Endothelial cell of umbilical vein (primary cell): Measurements from ENCODE around the gene GLRX2. TPM values are rescaled to one million over a fixed set of nuclear protein-coding genes. Genes with fewer than 3 reads are reported as not detected.

Source experiments
- BruUV-seq: library from RNA; stranded (reverse); fragments of 400-500 nt; replicated peaks from 2 replicates; lab custom pipeline; 2021; lab: Mats Ljungman, UMichigan
- CTCF ChIA-PET: fragments of 300-600, 350-600 bp; sonication (Branson Sonifier 250); formaldehyde crosslinking; loops from one replicate; lab custom pipeline; 2021; ENCODE audit warnings: antibody characterized with exemption, inconsistent platforms; lab: Charles Lee
- POLR2A ChIA-PET: fragments of 300-600, 350-600 bp; sonication (Branson Sonifier 250); formaldehyde crosslinking; loops from one replicate; lab custom pipeline; 2021; ENCODE audit warnings: antibody characterized with exemption, inconsistent platforms; lab: Charles Lee
- DNase-seq: peaks from one replicate; pipeline ENCODE4 v3.0.0-alpha.2; 2011; ENCODE audit warnings: low read depth, low spot score
- FAIRE-seq: peaks from 2 replicates; lab custom pipeline; 2011; peaks lifted over from hg19 to GRCh38; lab: Jason Lieb, UNC
- H2AFZ ChIP-seq: 2 replicates; pipeline ENCODE4 v1.6.0; 2012; ENCODE audit warnings: low read depth, low read length, control low read depth, inconsistent platforms
- H3K27ac ChIP-seq: 2 replicates; pipeline ENCODE4 v1.5.1; 2011; ENCODE audit warnings: low read depth, mild to moderate bottlenecking, control low read depth, low read length, moderate library complexity; ENCODE audit not compliant: insufficient read depth
- H3K27me3 ChIP-seq, 2 experiments: 2 replicates each; pipeline versions ENCODE4 v1.6.0 to v1.6.1; 2011; ENCODE audit warnings: low read length in 2 of 2, mixed read lengths in 1 of 2; ENCODE audit not compliant: control insufficient read depth in 2 of 2, insufficient read depth in 2 of 2
- H3K36me3 ChIP-seq, 2 experiments: 2 replicates in 1 of 2; 3 replicates in 1 of 2; pipeline ENCODE4 v1.5.1; 2011; ENCODE audit warnings: low read length in 2 of 2, mild to moderate bottlenecking in 1 of 2, moderate library complexity in 1 of 2; ENCODE audit not compliant: control insufficient read depth in 2 of 2, insufficient read depth in 2 of 2; ENCODE audit errors: extremely low read depth in 1 of 2
- H3K4me1 ChIP-seq: 3 replicates; pipeline ENCODE4 v1.5.1; 2011; ENCODE audit warnings: mild to moderate bottlenecking, low read length; ENCODE audit not compliant: control insufficient read depth, insufficient read depth; ENCODE audit errors: extremely low read depth
- H3K4me2 ChIP-seq: 2 replicates; pipeline ENCODE4 v1.6.1; 2011; ENCODE audit warnings: low read length, control low read depth, mixed read lengths; ENCODE audit not compliant: insufficient read depth
- H3K4me3 ChIP-seq, 3 experiments: fragments of 200-600 bp in 1 of 3; sonication (generic), shearing (Covaris generic) in 1 of 3; replicated peaks in 1 of 3; 2 replicates each; pipeline ENCODE4 v1.5.1; 2011 to 2016; ENCODE audit warnings: control low read depth in 3 of 3, low read length in 3 of 3, mild to moderate bottlenecking in 2 of 3, inconsistent platforms in 1 of 3, low read depth in 1 of 3, moderate library complexity in 1 of 3; ENCODE audit not compliant: insufficient read depth in 1 of 3
- H3K79me2 ChIP-seq: 2 replicates; pipeline ENCODE4 v1.6.0; 2012; ENCODE audit warnings: low read length, inconsistent platforms; ENCODE audit not compliant: control insufficient read depth, insufficient read depth
- H3K9ac ChIP-seq: replicated peaks from 2 replicates; pipeline ENCODE3; 2011; ENCODE audit warnings: low read length, control low read depth; ENCODE audit not compliant: insufficient read depth; ENCODE audit errors: extremely low read depth
- H3K9me1 ChIP-seq: replicated peaks from 3 replicates; pipeline ENCODE4 v1.6.0; 2011; ENCODE audit warnings: mild to moderate bottlenecking, low read length; ENCODE audit not compliant: control insufficient read depth, insufficient read depth; ENCODE audit errors: extremely low read depth
- H3K9me3 ChIP-seq: replicated peaks from 2 replicates; pipeline ENCODE4 v1.5.1; 2012; ENCODE audit warnings: low read length, inconsistent platforms; ENCODE audit not compliant: control insufficient read depth, insufficient read depth
- H4K20me1 ChIP-seq: replicated peaks from 2 replicates; pipeline ENCODE3; 2011; ENCODE audit warnings: mild to moderate bottlenecking, low read length; ENCODE audit not compliant: control insufficient read depth, insufficient read depth; ENCODE audit errors: extremely low read depth
- EZH2 ChIP-seq: IDR thresholded peaks from 2 replicates; pipeline ENCODE4 v1.6.1; 2012; ENCODE audit warnings: borderline replicate concordance, low read depth, mild to moderate bottlenecking, moderate library complexity, low read length, inconsistent platforms; ENCODE audit not compliant: severe bottlenecking
- FOS ChIP-seq: IDR thresholded peaks from 2 replicates; pipeline ENCODE4 v1.6.1; 2011; ENCODE audit warnings: mild to moderate bottlenecking, low read length, moderate library complexity, borderline replicate concordance; ENCODE audit not compliant: insufficient read depth
- GATA2 ChIP-seq: IDR thresholded peaks from 2 replicates; pipeline ENCODE4 v1.7.0; 2011; ENCODE audit warnings: low read depth, mild to moderate bottlenecking, moderate library complexity, mixed read lengths, low read length; ENCODE audit not compliant: insufficient read length, insufficient read depth
- JUN ChIP-seq: IDR thresholded peaks from 2 replicates; pipeline ENCODE4 v1.6.1; 2011; ENCODE audit warnings: borderline replicate concordance, low read depth; ENCODE audit not compliant: insufficient read length, insufficient read depth
- MYC ChIP-seq: IDR thresholded peaks from one replicate; pipeline ENCODE4 v1.6.1; 2011; ENCODE audit warnings: mild to moderate bottlenecking, low read depth, low read length
- POLR2A ChIP-seq: IDR thresholded peaks from 2 replicates; pipeline ENCODE4 v1.6.1; 2012; ENCODE audit warnings: low read depth, mild to moderate bottlenecking, control low read depth, low read length
- POLR2AphosphoS5 ChIP-seq: IDR thresholded peaks from 2 replicates; pipeline ENCODE4 v1.6.1; 2012; ENCODE audit warnings: low read depth, mild to moderate bottlenecking, control low read depth, low read length, moderate library complexity; ENCODE audit not compliant: insufficient read depth
- dilution Hi-C: fragments of 300-500 bp; cut with MboI; formaldehyde crosslinking; loops from one replicate; pipeline ENCODE4 v1.15.0; 2019; ENCODE audit warnings: low sequenced_read_pairs; ENCODE audit not compliant: extremely low pct_ligation_motif_present
- intact Hi-C: fragments of 100-400 bp; cut with micrococcal nuclease; formaldehyde crosslinking; loops from one replicate; pipeline ENCODE4 v1.10.0; 2022
- polyA plus RNA-seq, 4 experiments: library from polyadenylated mRNA; depleted of rRNA in 3 of 4; stranded (reverse) in 3 of 4; unstranded in 1 of 4; fragments of >200 nt; gene quantifications; 2 replicates each; pipeline versions ENCODE4 v1.2.1 to v1.2.3, GENCODE V29; 2011 to 2012; ENCODE audit warnings: missing spikeins in 1 of 4
- total RNA-seq: library from RNA; stranded (reverse); gene quantifications from 2 replicates; pipeline ENCODE4 v1.2.3, GENCODE V29; 2021
- TF ChIP-seq, protein P1 (sequence below): IDR thresholded peaks from 2 replicates; pipeline ENCODE4 v1.6.1; 2011; ENCODE audit not compliant: insufficient read depth, insufficient read length
- TF ChIP-seq, protein P2 (sequence below), 2 donors: IDR thresholded peaks; 1 replicate in 1 of 2; 2 replicates in 1 of 2; pipeline ENCODE4 v1.5.1; 2011; ENCODE audit warnings: low read length in 2 of 2, mild to moderate bottlenecking in 2 of 2, moderate library complexity in 2 of 2, control low read depth in 1 of 2, inconsistent platforms in 1 of 2, low read depth in 1 of 2; ENCODE audit not compliant: insufficient read depth in 1 of 2; ENCODE audit errors: extremely low read depth in 1 of 2

The GLRX2 gene
- total and polyA plus RNA-seq, 2 donors (not counting 3 experiments of a cell fraction or from before 2014, with no cell fraction given), result 13.1 to 21.5 TPM

DNA sequence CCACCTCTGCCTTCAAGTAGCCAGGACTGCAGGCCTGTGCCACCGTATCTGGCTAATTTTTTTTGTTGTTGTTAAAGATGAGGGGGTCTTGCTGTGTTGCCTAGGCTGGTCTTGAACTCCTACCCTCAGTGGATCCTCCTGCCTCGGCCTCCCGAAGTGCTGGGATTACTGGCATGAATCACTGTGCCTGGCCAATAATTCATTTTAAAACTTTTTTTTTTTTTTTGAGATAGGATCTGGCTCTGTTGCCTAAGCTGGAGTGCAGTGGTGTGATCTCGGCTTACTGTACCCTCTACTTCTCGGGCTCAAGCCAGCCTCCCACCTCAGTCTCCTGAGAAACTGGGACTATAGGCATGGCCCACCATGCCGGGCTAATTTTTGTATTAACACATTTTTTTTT, 20.2 kb upstream of the GLRX2 start:
- FAIRE-seq, result no peak
- TF ChIP-seq EZH2 (no peak), MYC (no peak), JUN (no peak), POLR2AphosphoS5 (no peak), GATA2 (no peak), FOS (no peak), POLR2A (no peak)
- TF ChIP-seq, protein P1, sequence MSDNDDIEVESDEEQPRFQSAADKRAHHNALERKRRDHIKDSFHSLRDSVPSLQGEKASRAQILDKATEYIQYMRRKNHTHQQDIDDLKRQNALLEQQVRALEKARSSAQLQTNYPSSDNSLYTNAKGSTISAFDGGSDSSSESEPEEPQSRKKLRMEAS, result no peak
- TF ChIP-seq, protein P2, sequence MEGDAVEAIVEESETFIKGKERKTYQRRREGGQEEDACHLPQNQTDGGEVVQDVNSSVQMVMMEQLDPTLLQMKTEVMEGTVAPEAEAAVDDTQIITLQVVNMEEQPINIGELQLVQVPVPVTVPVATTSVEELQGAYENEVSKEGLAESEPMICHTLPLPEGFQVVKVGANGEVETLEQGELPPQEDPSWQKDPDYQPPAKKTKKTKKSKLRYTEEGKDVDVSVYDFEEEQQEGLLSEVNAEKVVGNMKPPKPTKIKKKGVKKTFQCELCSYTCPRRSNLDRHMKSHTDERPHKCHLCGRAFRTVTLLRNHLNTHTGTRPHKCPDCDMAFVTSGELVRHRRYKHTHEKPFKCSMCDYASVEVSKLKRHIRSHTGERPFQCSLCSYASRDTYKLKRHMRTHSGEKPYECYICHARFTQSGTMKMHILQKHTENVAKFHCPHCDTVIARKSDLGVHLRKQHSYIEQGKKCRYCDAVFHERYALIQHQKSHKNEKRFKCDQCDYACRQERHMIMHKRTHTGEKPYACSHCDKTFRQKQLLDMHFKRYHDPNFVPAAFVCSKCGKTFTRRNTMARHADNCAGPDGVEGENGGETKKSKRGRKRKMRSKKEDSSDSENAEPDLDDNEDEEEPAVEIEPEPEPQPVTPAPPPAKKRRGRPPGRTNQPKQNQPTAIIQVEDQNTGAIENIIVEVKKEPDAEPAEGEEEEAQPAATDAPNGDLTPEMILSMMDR (IDR thresholded peaks at IDR 0.05; ENCODE audit: extremely low read depth in 1 of 2, insufficient read depth in 1 of 2, low read depth in 1 of 2, low read length in 2 of 2), result no peak
- H3K27me3 ChIP-seq, result no peaks in the 10 kb centered on the region
- CTCF ChIA-PET, result interaction anchor here (2.1 kb wide), 1 partner anchor 18 kb away, joined by 5 read pairs; no protein-coding TSS in a partner anchor
- peaks cover 59% of the 10 kb centered on the region for H3K79me2 ChIP-seq
- no peaks in the 10 kb centered on the region for H3K9me1 ChIP-seq
- POLR2A ChIA-PET, result interaction anchor here (0.6 kb wide), 1 partner anchor 11 kb away, joined by 4 read pairs; no protein-coding TSS in a partner anchor
- no peak overlapping the region for H3K4me3 ChIP-seq
- no peak overlapping the region for H3K27ac ChIP-seq
- H3K9ac ChIP-seq, result no peak overlapping the region
- peaks cover 20% of the 10 kb centered on the region for H3K4me1 ChIP-seq
- H3K36me3 ChIP-seq, result peaks cover 4% of the 10 kb centered on the region in 2 experiments
- intact Hi-C loops, result loop anchor here (10.0 kb wide), 1 partner anchor 171 kb away; no protein-coding TSS in a partner anchor
- H4K20me1 ChIP-seq, result peaks cover 5% of the 10 kb centered on the region
- BruUV-seq, result no TSS peak
- dilution Hi-C loops, result no loop called here
- no peak overlapping the region for H3K4me2 ChIP-seq
- no peak for DNase-seq
- no peak overlapping the region for H2AFZ ChIP-seq
- H3K9me3 ChIP-seq, result no peaks in the 10 kb centered on the region
